IPS DF 4.7 (cell line): Measurements from ENCODE around the gene RSU1.
"Not testable (repeated sequence)": the region's sequence is repeated elsewhere in the genome, so short reads cannot be mapped to it uniquely, and the experiment has no call there.

Source experiments
- DNase-seq: peaks from one replicate; pipeline ENCODE4 v3.0.0-alpha.2; 2013; ENCODE audit warnings: low spot score; ENCODE audit errors: extremely low read depth

The RSU1 gene

DNA sequence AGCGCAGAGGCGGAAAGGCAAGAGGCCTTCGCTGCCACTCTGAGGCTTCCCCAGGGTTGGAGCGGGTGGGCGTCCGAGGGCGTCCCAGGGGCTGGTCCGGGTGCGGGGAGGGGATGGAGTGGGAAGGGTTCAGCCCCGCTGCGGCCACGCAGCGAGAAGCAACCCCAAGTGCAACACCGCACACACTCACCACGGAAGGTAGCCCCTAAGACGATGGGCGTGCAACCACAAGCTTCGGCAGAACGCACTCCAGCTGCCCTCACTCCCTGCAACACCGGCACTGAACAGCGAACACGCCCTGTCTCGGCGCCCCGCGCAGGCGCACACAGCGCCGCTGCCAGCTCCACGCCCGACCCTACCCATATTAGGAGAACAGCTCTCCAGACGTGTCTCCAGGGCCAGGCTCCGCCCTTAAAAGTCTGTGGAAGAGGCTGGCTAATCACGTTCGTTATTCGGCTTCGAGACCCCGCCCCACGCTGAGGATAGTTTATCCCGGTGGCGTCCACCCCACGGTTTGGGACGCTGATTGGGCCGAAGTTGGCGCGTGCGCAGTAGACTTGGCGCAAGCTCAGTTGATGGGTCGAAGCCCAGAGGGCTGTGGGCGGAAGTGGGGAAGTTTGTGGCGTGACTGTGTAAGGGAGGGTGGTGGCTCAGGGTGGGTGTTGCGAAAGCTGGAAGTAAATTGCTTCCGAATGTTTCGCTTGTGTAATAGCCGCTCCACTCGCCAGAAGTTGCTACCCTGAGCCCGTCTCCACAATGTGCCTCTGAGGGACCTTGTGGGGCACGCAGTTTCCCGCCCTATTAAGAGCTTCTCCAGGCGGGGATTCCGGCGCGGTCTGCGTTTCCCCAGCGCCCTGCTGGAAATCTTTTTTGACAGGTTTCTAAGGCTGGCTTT is at the start of gene RSU1:
RSU1 (minus strand) TSS at position 300 of the 895 bp plus-strand sequence. CDS start 343 bp downstream, outside the sequence.
- DNase-seq = peak; percentile 94

DNA sequence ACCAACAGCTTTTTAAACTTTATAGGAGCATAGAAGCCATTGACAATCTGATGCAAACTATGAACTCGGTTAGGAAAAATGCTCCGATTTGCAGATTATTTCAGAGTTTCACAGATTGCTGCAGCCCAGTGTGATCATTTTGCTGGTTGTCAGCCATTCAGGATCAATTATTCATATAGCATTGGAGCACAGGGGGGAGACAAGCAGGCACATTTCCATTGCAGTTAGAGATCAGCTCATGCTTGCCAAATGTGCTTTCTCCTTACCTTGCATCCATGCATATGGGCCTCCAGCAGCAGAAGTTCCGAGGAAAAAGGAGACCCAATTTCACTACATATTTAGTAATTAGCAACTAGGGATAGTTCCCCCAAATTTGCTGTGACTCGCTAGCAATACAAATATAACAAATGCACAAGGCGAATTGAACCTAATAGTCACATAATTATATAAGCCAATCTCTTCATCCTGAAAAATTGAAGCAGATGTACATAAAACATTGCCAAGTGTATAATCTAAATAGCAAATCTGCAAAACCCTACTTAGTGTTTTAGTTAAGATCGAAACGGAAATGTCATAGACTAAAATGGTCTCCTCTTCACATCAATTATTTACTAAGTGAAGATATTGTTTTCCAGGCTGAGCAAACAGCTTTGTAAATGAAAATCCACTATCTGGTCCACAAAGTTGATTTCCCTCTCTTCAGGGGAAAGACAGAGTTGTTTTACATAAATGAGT is 49.5 kb upstream of the RSU1 start:
- DNase-seq = no peak

DNA sequence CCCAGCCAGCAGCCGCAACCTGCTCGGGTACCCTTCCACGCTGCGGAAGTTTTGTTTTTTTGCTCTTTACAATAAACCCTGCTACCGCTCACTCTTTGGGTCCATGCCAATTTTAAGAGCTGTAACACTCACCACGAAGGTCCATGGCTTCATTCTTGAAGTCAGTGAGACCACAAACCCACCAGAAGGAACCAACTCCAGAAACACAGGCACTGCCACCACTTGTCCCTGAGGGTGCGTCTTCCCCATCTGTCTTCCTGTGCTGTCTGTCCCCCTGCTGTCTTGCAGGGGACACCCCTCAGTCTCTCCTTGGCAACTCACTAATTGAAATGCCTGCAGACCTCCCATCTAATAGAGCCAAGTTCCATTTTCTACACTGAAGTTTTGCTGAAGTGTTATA is 48.5 kb upstream of the RSU1 start:
- no peak for DNase-seq

DNA sequence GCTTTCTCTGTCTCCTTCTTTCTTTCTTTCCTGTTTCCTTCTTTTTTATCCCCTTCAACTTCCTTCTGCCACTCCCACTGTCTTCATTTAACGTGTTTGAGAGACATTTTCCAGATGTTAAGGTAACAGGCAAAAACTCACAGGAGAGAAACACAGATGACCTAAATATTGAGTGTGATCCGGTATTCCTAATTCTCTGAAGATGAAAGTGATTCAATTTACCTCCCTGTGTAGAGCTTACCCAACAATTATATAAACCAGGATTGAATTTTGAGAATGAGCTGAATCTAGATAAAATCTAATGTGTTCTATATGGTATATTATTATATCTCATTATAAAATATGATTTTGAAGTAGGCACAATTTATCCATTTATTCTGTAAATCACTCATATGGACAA is 46.5 kb upstream of the RSU1 start:
- DNase-seq = no peak

DNA sequence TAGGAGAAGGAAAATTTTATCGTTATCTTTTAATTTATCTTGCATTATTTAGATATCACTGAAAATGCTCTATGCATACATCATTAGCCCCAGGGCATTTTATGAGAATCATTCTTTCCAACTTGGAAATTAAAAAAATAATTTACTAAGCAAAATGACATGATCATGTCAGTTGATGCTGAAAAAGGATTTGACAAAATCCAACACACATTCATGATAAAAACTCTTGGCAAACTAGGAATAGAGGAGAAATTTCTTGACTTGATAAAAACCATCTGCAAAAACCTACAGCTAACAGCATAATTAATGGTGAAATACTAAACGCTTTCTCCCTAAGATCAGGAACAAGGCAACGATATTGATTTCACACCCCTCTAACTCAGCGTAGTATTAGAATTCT is 40.2 kb upstream of the RSU1 start:
- no peak for DNase-seq

DNA sequence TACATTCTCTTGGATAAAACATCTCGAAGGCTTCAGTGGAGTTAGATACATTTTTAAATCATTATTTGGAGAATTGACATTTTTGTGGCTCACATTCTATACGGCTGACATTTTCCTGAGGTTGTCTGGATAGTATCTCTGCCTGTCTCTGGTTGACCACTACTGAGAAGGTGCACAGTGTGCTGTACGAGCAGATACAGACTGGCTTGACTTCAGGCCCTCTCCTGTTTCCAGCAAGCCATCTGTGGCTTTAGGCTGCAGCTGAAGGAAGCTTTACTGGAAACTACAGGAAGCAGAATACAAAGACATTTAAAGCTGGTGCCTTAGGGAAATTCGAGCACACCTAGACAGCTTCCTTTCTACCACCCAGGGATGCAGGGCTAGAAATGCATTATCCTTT is 39.3 kb upstream of the RSU1 start:
- DNase-seq = no peak

DNA sequence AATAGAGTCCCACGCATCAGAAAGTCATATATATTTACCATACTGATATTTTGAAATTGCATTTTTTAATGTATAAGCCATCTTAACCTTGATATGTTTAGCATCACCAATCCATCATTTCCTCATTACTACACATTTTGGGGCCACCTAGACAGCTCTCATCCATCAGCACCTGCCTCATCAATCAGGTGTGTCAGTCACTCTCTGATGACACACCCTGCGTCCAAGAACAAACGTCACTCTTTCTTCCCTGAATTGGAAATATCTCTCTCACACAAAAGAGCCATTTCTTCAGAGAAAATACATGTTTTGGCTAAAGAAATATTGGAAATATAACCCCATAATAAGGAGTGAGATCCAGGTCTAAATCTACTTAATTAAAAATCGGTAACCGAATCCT is 38.9 kb upstream of the RSU1 start:
- no peak for DNase-seq

DNA sequence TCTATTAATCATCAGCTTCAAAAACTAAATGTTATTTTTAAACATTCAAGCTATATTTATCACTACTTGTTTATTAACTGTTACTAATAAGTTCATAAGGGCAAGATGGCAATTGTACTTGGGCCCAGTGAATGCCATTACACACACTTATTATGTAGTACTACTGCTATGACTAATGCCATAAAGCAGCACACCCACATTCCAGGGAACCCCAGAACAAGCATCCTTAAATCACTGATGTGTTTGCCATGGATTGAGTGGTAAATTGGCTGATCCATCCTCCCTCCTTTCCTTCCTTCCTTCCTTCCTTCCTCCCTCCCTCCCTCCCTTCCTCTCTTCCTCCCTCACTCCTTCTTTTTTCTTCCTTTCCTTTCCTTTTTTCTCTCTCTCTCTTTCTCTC is 37.4 kb upstream of the RSU1 start:
- no peak for DNase-seq

DNA sequence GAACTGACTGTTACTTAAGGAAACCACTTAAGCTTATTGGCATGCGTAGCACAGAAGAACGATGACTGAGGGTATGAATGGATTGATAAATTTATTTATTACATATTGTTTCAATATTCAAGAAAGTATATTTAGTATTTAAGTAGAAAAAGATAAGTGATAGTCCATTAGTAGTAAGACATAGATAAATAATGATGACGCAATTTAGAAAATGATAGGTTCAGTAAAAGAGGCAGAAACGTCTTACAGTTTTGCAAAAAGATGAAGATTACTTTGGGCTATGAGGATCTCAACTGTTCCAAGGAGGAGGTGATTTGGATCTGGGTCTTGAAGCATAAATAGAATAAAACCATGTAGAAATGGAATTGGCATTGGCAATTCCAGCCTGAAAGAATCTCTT is 36.6 kb upstream of the RSU1 start:
- DNase-seq = no peak

DNA sequence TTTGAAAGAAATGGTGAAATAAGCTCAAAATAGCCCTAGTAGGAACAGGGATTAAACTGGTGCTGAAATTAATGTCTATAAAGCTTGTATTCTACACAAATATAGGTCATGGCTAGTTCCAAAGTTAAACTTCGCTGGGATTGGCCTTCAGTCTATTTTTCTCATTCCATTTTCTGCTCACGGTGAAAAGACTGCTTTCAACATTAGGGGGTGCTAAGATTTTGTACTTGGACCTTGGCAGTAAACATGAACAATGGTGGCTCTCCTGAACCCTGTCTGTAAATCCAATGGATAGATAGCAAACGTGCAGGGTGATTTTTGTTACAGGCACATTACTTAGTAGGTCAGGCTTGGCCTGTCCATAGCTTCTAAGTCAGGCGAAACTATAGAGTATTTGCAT is 36.0 kb upstream of the RSU1 start:
- no peak for DNase-seq

DNA sequence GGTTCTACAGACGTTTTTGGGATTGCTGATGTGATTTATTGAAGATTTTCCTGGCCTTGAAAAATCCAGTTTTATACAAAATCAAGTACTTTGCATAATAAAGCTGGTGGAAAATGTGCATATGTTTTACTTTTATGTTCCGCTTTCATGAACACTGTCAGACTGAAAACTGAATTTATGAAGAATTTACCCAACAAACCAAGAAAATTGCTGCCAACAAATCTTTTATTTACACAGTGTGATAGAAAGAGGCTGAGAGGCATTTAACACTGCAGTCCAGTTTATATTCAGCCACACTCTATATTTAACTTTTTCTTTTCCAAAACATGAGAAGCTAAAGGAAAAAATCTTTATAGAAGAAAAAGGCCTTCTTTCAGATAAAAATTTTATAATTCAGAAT is 35.4 kb upstream of the RSU1 start:
- DNase-seq = no peak

DNA sequence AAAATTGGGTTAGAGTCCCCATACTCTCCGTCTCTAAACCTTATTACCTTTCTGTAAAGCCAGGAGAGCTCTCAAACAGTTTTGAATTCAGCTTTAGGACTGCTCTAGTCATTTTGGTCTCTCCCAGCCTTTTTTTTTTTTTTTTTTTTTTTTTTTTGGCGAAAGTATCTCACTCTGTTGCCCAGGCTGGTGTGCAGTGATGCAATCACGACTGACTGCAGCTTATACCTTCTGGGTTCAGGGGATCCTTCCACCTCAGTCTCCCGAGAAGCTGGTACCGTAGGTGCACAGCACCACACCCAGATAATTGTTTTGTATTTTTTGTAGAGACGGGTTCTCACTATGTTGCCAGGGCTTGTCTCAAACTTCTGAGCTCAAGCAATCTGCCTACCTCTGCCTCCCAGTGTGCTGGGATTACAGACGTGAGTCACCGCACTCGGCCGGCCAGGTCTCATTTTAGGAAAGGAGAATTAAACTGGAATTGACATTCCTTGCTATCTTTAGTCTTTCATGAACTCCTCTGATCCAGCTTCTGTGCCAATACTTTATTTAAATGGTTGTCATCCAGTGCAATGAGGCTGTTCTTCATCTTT is 31.4 kb upstream of the RSU1 start:
- no peak for DNase-seq

DNA sequence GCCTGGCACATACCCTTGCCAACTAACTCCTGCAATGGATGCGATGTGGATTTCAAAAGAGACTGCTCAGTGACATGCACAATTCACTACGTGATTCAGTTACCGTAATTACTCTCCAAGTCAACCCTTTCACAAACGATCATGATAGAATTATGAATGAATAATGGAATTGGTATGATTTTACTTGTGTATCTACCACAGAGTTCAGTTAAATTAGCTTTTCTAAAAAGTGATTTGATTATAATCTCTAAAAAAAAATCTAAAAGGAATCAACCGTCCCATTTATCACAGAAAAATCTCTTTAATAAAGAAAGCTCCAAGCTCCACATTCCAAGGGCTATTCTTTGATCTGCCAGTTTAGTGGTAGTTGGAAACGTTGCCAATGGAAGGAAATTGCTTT is 30.4 kb upstream of the RSU1 start:
- no peak for DNase-seq

DNA sequence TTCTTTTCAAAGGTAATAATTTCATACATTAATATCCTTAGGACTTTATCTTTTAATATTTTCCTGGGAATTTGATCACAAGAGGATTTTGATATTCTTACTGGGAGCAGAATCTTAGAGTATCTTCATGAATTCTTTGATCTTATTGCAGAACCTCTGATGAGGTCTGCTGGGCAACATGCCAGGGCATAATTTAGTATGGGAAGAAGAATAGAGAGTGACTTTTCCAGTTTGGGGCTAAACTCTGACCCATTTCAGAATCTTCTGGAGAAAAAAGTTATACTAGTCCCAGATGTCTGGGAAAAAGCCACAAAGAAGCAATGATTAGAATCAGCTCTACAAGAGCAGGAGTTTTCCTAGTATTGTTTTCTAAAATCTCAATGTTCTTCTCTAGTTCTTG is 28.0 kb upstream of the RSU1 start:
- no peak for DNase-seq

DNA sequence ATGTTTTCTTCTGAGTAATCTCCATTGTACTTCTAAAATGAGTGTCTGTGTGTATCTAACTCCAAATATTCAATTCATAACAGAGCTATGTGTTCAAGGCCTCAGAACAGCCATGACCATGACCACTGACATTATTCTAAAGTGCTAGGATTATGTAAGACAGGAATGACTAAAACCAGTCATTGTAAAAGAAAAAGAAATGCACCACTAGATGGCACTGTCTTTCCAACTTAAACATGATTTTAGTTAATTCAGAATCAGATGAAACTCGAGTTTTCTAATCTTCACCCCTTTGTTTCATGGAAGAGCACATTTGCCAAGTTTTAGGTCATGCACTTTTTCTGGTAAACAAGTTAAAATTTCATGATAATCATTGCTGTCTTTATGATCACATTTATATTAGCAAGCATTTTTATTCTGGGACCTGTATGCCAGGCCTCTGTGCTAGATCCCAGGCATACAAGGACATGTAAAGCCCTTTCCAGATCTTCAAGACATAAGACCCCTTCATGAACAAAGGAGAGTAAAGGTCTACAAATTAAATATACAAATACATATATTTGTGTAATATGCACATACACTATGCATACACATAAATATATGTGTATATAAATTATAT is 26.1 kb upstream of the RSU1 start:
- no peak for DNase-seq

DNA sequence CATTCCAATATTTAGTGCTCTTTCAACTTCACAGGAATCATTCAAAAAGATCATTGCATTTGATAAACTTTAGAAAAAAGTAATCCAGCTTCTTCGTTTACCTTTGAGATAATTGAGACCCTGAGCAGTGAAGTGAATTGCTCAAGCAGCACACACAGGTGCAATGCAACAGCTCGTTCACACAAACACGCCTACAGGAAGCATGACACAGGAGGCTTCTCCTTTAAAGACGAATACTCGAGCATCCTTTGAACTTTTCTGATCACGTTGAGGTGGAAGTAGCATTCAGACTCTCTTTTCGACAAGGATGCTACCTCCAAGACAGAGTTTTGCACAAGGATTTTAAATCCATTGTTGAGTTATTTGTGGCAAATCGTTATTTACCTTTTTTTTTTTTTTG is 18.0 kb upstream of the RSU1 start:
- DNase-seq = no peak

DNA sequence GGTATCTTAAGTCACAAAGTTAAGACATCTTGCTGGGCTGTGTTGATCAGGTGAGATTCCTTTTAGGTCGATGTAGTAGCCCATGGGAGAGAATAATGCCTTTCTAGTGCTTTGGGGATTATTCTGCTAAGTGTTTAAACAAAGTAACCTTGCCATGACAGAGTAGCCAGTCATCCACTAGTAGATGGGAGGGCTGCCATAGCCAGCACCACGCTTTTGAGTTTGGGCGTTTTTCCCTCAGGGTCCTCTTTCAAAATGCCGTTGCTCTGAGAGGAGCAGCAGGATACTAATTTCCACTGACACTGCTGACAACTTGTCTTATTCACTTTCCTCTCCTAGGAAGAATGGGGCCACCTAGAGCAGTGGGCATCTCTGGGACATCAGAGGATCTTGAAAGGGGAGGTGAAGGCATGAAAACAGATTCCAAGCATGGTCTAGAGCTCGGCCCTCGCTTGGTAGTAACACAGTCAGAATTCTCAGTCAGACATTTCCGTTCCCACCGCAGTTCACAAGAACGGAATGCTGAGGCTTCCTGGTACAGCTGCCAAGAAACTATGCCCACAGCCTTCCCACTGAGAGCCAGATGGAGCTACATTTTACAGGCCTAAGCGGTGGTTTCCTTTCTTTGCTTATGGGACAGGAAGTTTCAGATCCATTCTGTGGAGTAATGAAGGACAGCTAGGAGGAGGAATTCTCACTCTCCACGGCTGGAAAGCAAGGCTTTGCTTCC is 15.3 kb upstream of the RSU1 start:
- DNase-seq = no peak

DNA sequence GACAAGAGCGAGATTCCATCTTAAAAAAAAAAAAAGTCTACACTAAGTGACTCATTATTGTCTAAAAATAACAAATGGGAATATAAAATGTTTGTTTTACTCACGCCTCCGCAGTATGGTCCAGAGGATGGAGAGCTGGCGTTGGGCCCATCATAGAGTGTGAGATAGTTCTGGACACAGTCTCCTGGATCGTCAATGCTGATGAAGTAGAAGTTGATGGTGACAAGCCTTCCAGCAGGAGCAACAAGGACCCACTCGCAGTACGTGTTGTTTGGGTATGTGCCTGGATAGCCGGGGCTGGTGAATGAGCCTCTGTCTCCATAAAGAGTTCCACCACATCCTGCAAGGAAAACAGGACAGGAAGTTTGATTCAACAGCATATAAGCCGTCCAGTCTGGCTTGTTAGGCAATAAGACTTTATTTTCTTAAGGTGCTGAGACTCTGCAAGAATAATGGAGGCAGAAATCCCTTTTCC is 11.5 kb upstream of the RSU1 start:
- DNase-seq = no peak

DNA sequence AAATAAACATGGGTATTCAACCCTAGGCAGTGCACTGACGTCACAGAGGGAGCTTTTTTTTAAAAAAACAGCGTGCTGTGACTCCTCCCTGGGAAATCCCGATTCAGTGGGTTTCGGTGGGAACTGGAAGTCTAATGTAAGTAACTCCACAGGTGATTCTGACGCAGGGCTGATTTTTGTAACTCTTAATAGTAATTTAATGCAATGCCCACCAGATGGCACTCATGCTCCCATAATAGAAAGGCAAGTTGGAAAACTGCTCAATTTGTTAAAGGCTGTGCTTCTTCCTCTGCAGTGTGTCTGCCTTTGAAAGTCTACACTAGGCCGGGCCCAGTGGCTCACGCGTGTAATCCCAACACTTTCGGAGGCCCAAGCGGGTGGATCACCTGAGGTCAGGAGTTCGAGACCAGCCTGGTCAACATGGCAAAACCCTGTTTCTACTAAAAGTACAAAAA is 10.9 kb upstream of the RSU1 start:
- DNase-seq = peak; percentile 78

DNA sequence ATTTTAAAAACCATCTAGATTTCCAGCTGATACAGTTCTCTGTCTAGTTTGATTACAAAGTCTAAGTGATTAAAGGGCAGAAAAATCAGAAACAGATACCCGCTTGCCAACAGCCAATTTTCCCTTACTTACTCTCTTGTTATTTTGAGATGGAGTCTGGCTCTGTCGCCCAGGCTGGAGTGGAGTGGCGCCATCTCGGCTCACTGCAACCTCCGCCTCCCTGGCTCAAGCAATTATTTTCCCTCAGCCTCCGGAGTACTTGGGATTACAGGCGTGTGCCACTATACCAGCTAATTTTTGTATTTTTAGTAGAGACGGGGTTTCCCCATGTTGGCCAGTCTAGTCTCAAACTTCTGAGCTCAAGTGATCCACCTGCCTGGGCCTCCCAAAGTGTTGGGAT is 10.2 kb upstream of the RSU1 start:
- not testable (repeated sequence) for DNase-seq

DNA sequence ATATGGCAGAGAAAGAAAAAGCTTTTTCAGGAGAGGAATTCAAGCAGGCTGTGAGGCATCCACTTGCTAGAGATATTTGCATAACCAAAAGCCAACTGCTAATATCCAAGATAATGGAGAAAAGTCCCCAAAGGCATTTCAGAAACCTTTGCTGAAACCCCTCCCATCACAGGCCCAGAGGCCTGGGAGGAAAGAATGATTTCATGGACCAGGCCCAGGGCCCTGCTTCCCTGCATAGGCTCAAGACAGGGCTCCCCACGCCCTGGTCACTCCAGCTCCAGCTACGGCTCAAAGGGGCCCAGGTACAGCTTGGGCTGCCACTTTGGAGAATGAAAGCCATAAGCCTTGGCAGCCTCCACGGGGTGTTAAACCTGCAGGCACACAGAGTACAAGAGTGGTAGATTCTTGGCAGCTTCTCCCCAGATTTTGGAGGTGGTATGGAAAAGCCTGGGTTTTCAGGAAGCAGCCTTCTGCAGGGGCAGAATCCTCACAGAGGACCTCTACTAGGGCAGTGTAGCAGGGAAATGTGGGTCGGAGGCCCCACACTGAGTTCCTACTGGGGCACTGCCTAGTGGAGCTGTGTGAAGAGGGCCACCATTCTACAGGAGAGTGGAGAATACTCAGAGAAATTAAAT is 5.6 kb upstream of the RSU1 start:
- no peak for DNase-seq
